ENCODE measurements around the gene RALGAPA2.

The RALGAPA2 gene

DNA sequence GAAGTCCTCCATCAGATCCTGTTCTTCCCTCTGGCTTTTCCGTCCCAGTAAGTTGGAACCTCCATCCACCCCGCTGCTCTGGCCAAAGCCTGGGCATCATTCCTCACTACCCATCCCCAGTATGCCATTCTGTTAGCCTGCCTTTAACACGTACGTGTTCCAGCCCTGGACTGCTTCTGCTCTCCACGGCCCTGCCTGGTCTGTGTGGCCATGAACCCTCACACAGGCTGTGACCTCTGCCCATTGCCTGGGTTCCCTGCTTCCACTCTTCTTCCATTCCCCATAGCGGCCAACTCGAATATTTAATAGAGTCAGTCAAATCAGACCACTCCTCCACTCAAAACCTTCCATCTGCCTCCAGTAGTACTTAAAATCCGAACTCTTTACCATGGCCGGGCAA is 29.4 kb downstream of the RALGAPA2 start:
- DNase-seq: no peak

DNA sequence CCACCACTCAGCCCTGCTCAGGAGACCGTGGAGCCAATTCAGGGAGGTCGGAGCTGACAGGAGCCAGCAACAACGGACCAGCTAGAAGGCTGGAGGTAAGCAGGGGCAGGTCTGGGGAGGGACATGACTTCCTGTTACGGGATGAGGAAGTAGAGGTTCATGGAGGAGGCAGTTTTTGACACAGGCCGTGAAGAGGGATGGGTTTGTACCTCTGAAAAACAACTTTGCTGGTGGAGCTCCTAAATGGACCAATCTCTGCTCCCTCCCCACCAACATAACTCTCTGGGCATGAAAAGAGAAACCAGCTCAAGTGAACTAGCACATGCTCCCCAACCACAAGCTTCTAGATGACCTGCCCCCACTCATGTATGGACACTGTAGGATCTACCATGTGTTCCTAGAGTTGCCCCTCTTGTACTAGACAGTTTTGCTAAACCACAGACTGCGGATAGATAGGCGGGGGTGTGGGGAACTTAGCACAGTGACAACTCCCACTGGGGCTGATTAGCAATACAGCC is 31.4 kb downstream of the RALGAPA2 start:
- DNase-seq: no peak

DNA sequence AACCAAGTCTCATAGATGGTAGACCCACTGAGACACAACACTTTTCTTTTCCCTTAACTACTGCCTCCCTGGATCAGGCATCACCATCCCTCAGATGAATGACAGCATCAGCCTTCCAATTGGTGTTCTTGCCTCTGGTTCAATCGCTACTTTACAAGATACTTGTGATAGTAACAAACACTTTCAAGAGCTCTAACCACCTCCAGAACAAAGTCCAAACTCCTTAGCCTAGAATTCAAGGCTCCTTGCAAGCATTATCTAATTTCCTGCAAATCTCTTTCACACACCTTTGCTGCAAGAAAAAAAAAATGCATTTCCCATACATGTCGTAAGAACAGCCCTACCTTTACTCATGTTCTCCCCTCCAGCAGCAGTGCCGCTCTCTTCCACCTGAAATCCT is 33.1 kb downstream of the RALGAPA2 start:
- DNase-seq: no peak

GRCh38 chr20:20677186-20677585 is 35.3 kb downstream of the RALGAPA2 start:
- no peak for DNase-seq

GRCh38 chr20:20668639-20669038 is 43.8 kb downstream of the RALGAPA2 start:
- no peak for DNase-seq

GRCh38 chr20:20666359-20666758 is 46.1 kb downstream of the RALGAPA2 start:
- DNase-seq: no peak

- no peak for DNase-seq
These were observed 46.7 kb downstream of the RALGAPA2 start for GRCh38 chr20:20665606-20666332.

- no peak for DNase-seq
These were observed 47.5 kb downstream of the RALGAPA2 start for GRCh38 chr20:20664795-20665589.

DNA sequence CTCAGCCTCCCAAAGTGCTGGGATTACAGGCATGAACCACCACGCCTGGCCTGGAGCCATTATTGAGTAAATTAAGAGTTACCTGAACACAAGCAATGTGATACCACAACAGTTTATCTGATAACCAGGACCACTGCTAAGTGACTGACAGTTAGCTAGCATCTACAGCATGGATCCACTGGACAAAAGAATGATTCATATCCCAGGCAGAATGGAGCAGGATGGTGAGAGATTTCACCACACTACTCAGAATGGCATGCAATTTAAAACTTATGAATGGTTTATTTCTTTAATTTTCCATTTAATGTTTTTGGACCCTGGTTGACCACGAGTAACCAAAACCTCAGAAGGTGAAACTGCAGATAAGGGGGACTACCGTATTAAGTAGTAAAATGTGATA is 48.6 kb downstream of the RALGAPA2 start:
- no peak for DNase-seq

DNA sequence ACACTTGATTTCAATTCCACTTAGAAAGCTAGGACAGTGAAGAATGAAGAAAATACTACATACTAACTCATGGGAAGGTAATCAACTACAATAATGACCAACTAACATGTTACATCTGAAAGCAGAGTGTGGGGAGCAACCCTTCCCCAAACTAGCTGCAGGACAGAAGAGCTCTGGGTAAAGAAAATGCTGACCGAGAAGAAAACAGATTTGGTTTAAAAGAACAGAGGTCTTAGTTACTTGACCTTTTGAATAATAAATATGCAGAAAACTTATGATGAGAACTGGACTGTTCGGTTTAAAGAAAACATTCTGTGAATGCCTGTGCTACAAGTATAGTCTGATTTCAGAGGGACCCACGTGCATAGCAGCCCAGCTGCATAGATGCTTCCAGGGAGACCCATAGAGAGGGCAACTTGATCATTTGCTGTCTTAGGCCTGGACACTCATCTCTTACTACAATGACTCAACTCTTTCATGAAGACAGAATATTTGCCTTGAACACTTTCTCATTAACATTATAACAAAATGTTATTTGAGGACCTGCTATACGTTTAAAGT is 53.5 kb downstream of the RALGAPA2 start:
- no peak for DNase-seq

GRCh38 chr20:20658123-20658522 is 54.3 kb downstream of the RALGAPA2 start:
- DNase-seq: no peak

DNA sequence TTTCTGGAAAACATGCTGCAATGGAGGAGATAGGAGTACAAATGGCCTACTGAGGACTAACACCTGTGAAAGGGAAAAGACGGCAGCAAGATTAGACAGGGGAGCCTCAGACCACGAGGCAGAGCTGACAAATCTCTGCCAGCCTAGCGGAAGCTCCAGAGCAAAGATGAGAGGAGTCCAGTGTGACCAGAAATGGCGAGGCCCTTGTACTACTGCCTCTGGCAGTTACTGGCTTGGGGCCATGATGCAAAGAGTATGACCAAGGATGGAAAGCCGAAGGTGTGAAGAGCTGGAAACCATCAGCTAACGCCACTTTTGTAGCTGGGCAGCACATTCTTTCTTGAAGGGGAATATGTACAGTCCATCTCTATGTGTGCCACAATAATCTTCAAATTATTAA is 55.4 kb downstream of the RALGAPA2 start:
- no peak for DNase-seq

DNA sequence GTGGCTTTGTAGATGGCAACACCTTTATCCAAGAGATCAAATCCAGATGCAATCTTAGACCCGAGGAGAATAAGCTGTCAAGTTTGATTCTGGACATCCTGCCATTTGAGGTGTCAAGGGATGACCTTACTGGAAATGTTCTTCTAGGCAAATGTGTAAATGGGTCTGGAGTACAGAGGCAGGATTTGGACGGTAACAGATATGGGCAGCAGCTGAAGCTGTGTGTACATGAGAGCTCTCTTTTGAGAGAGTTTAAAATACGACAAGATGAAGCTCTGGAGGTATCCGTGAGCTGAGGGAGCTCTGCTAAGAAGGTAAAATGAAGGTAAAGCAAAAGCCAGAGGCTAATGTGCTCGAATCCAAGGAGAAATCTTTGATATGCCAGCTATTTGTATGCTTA is 56.6 kb downstream of the RALGAPA2 start:
- DNase-seq: no peak

GRCh38 chr20:20649945-20650344 is 62.5 kb downstream of the RALGAPA2 start:
- DNase-seq: no peak

- DNase-seq: no peak
These were observed 68.5 kb downstream of the RALGAPA2 start for GRCh38 chr20:20643927-20644326.

DNA sequence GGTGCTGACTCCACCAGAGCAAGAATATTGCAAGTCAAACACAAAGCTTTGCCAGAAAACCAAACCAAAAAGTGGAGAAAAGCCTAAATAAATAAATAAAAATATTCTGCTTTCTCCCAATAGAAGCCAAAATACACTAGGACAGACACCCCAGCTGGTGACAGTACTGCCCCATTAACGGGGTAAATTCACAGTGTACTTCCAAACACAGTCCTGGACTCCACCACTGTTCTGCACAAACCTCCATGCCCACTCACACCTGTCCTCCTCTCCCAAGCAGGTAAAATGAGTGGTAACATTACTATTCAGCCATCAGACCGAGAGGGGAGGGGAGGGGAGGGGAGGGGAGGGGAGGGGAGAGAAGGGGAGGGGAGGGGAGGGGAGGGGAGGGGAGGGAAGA is 70.7 kb downstream of the RALGAPA2 start:
- no peak for DNase-seq

GRCh38 chr20:20638878-20639277 is 73.6 kb downstream of the RALGAPA2 start:
- DNase-seq: no peak

GRCh38 chr20:20637998-20638725 is 74.3 kb downstream of the RALGAPA2 start:
- no peak for DNase-seq

DNA sequence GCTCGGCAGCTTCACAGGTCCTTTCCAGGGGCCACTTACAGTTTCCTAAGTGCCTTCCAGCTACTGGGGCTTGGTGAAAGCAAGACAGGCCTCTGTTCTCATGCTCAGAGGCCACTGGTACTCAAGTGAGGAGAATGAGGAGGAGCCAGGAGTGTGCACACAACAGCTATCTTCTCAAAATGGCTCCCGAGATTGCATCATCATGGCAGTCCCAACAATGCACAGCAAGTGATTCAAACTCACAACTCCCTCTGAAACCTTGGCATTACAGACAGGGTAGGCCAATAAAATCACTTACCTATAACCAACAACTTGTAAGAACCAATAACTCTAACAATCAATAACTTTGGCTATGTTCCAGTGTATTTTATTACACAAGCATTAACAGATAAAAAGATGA is 77.4 kb downstream of the RALGAPA2 start:
- no peak for DNase-seq

- DNase-seq: no peak
These were observed 79.8 kb downstream of the RALGAPA2 start for GRCh38 chr20:20632644-20633043.

DNA sequence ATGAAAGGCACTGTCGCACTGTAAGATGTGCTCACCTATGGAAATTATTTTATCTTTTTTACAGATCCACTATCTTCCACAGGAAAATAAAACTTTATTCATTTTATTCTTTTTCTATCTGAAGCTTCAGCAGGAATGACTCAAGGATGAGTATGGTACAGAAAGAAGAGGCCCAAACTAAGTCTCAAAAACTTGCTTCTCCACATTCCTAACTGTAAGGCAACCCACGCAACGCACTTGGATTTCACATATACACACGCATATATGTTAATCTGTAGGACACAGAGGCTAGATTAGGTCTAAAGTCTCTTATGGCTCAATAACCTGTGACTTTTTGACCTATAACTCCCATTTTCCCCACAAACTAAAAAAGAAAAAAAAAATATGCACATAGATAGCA is 81.9 kb downstream of the RALGAPA2 start:
- no peak for DNase-seq

GRCh38 chr20:20629556-20630188 is 82.8 kb downstream of the RALGAPA2 start:
- no peak for DNase-seq

GRCh38 chr20:20628314-20628713 is 84.1 kb downstream of the RALGAPA2 start:
- DNase-seq: no peak

All from effector CD8-positive, alpha-beta T cell (primary cell).